ENCODE data around the gene MS4A13.

MS4A13 gene

GRCh38 chr11:60544077-60544476, 28.9 kb downstream of the MS4A13 start:
- no peak for TF ChIP-seq ZFX (IDR thresholded peaks at IDR 0.05)
- TF ChIP-seq, protein P1, sequence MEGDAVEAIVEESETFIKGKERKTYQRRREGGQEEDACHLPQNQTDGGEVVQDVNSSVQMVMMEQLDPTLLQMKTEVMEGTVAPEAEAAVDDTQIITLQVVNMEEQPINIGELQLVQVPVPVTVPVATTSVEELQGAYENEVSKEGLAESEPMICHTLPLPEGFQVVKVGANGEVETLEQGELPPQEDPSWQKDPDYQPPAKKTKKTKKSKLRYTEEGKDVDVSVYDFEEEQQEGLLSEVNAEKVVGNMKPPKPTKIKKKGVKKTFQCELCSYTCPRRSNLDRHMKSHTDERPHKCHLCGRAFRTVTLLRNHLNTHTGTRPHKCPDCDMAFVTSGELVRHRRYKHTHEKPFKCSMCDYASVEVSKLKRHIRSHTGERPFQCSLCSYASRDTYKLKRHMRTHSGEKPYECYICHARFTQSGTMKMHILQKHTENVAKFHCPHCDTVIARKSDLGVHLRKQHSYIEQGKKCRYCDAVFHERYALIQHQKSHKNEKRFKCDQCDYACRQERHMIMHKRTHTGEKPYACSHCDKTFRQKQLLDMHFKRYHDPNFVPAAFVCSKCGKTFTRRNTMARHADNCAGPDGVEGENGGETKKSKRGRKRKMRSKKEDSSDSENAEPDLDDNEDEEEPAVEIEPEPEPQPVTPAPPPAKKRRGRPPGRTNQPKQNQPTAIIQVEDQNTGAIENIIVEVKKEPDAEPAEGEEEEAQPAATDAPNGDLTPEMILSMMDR (conservative IDR thresholded peaks at IDR 0.05), result no peak

GRCh38 chr11:60561254-60561653, 46.1 kb downstream of the MS4A13 start:
- no peak overlapping the region for H3K27ac ChIP-seq
- TF ChIP-seq ZFX (IDR thresholded peaks at IDR 0.05), result no peak
- TF ChIP-seq, protein P1 (conservative IDR thresholded peaks at IDR 0.05), result no peak

More at GRCh38 chr11:60544077-60544476, 28.9 kb downstream of the MS4A13 start:
- H3K27ac ChIP-seq, result no peak overlapping the region

DNA sequence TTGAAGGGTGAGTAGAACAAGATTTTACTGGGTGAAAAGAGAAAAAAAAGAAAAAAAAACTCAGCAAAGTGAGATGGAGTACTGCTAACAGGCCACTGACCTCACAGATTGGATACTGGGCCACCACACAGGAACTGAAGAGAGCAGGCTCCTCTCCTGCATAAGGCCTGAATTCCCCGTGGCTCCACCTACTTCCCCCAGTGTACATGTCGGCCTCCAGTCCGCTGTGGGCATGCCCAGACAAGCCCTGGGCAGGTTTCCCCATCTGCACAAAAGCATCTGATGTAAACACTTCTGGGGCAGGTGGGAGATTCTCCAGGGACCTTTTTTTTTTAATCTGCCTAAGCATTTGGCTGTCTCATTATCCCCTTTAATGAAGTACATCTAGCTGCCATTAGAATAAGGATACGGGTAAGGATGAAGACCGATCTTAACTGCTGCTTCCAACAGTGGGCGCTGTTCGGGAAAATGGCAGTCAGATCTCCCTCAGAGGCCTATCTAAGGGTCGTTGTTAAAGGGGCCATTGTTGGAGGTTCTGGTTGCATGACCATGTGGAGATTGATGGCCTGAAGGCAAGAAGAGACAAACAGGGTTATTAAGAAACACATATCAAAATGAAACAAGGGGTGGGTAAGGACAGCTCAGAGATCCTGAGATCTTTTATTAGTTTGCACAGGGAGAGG, 48.5 kb downstream of the MS4A13 start:
- TF ChIP-seq, protein P1 (conservative IDR thresholded peaks at IDR 0.05), result peak; percentile 7; the same call in 1 of the 2 replicates
- no peak for TF ChIP-seq ZFX (IDR thresholded peaks at IDR 0.05)
- no peak overlapping the region for H3K27ac ChIP-seq

DNA sequence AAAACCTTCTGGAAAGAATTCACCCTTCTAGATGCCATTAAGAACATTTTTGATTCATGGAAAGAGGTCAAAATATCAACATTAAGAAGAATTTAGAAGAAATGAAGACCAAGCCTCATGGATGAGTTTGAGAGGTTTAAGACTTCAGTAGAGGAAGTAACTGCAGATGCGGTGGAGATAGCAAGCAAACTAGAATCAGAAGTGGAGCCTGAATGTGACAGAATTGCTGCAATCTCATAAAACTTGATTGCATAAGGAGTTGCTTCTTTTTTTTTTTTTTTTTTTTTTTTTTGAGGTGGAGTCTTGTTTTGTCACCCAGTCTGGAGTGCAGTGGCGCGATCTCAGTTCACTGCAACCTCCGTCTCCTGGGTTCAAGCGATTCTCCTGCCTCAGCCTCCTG, 51.6 kb downstream of the MS4A13 start:
- H3K27ac ChIP-seq, result no peak overlapping the region
- no peak for TF ChIP-seq ZFX (IDR thresholded peaks at IDR 0.05)
- TF ChIP-seq, protein P1 (conservative IDR thresholded peaks at IDR 0.05), result no peak

DNA sequence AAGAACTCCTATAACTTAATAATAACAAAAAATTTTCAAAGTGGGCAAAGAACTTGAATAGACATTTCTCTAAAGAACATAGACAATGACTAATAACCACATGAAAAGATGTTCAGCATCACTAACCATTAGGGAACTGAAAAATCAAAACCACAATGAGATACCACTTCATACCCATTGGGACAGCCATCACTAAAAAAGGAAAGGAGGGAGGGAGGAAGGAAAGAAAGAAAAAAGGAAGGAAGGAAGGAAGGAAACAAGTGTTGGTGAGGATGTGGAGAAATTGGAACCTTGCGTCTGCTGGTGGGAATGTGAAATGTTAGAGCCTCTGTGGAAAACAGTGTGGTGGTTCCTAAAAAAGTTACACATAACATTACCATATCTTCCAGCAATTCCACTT, 55.8 kb downstream of the MS4A13 start:
- TF ChIP-seq ZFX (IDR thresholded peaks at IDR 0.05), result no peak
- TF ChIP-seq, protein P1 (conservative IDR thresholded peaks at IDR 0.05), result no peak

GRCh38 chr11:60589611-60590010, 74.4 kb downstream of the MS4A13 start:
- TF ChIP-seq, protein P1 (conservative IDR thresholded peaks at IDR 0.05), result peak; percentile 68
- no peak for TF ChIP-seq ZFX (IDR thresholded peaks at IDR 0.05)
- no peak overlapping the region for H3K27ac ChIP-seq

More for the DNA sequence above, 55.8 kb downstream of the MS4A13 start:
- H3K27ac ChIP-seq, result no peak overlapping the region
